ENCODE measurements around the gene RPS6KA3. TPM values are rescaled to one million over a fixed set of nuclear protein-coding genes. Genes with fewer than 3 reads are reported as not detected.
"Not testable (repeated sequence)": the region's sequence is repeated elsewhere in the genome, so short reads cannot be mapped to it uniquely, and the experiment has no call there.

The RPS6KA3 gene
- total RNA-seq, 1 experiment from 2014 or later = 60.0 TPM

- peak; percentile 19 for DNase-seq (ENCODE audit: low spot score)
Observed at GRCh38 chrX:20218836-20219505, 47.7 kb downstream of the RPS6KA3 start.

- no peak for DNase-seq (ENCODE audit: low spot score)
Observed at GRCh38 chrX:20217906-20218305, 48.8 kb downstream of the RPS6KA3 start.

GRCh38 chrX:20217271-20217670 is 49.4 kb downstream of the RPS6KA3 start:
- DNase-seq (ENCODE audit: low spot score) = peak; percentile 31

GRCh38 chrX:20215565-20215964 is 51.1 kb downstream of the RPS6KA3 start:
- DNase-seq (ENCODE audit: low spot score) = no peak

GRCh38 chrX:20212486-20213089 is 54.1 kb downstream of the RPS6KA3 start:
- DNase-seq (ENCODE audit: low spot score) = no peak

- DNase-seq (ENCODE audit: low spot score) = no peak
Observed at GRCh38 chrX:20211261-20211786, 55.4 kb downstream of the RPS6KA3 start.

- DNase-seq (ENCODE audit: low spot score) = no peak
Observed at GRCh38 chrX:20205927-20206708, 60.6 kb downstream of the RPS6KA3 start.

GRCh38 chrX:20204351-20204750 is 62.4 kb downstream of the RPS6KA3 start:
- DNase-seq (ENCODE audit: low spot score) = no peak

GRCh38 chrX:20197641-20198210 is 69.0 kb downstream of the RPS6KA3 start:
- no peak for DNase-seq (ENCODE audit: low spot score)

- DNase-seq (ENCODE audit: low spot score) = no peak
Observed at GRCh38 chrX:20189171-20189570, 77.5 kb downstream of the RPS6KA3 start.

- no peak for DNase-seq (ENCODE audit: low spot score)
Observed at GRCh38 chrX:20181598-20182329, 84.9 kb downstream of the RPS6KA3 start.

- DNase-seq (ENCODE audit: low spot score) = no peak
Observed at GRCh38 chrX:20177093-20177492, 89.6 kb downstream of the RPS6KA3 start.

- DNase-seq (ENCODE audit: low spot score) = no peak
Observed at GRCh38 chrX:20173856-20174255, 92.9 kb downstream of the RPS6KA3 start.

- no peak for DNase-seq (ENCODE audit: low spot score)
Observed at GRCh38 chrX:20173313-20173712, 93.4 kb downstream of the RPS6KA3 start.

GRCh38 chrX:20171887-20172286 is 94.8 kb downstream of the RPS6KA3 start:
- no peak for DNase-seq (ENCODE audit: low spot score)

- DNase-seq (ENCODE audit: low spot score) = not testable (repeated sequence)
Observed at GRCh38 chrX:20162516-20162915, 104.2 kb downstream of the RPS6KA3 start.

- DNase-seq (ENCODE audit: low spot score) = no peak
Observed at GRCh38 chrX:20159797-20160385, 106.8 kb downstream of the RPS6KA3 start.

- DNase-seq (ENCODE audit: low spot score) = no peak
Observed at GRCh38 chrX:20151689-20152088, 115.0 kb downstream of the RPS6KA3 start.

- no peak for DNase-seq (ENCODE audit: low spot score)
Observed at GRCh38 chrX:20149326-20149725, 117.4 kb downstream of the RPS6KA3 start.

- no peak for DNase-seq (ENCODE audit: low spot score)
Observed at GRCh38 chrX:20147561-20147960, 119.1 kb downstream of the RPS6KA3 start.

- DNase-seq (ENCODE audit: low spot score) = no peak
Observed at GRCh38 chrX:20144491-20144890, 122.2 kb downstream of the RPS6KA3 start.
